ENCODE results near the gene CFAP300. TPM values are rescaled to one million over a fixed set of nuclear protein-coding genes. Genes with fewer than 3 reads are reported as not detected.

Gene CFAP300
- total RNA-seq, 4 donors from 2014 or later, result 1.4 to 23.3 (median 1.5) TPM

- peaks cover 0 to 23% (median 0%) of the 10 kb centered on the region in 3 donors for H3K9me3 ChIP-seq
- H3K4me3 ChIP-seq, result no peak overlapping the region
- H3K4me1 ChIP-seq, result no peaks in the 10 kb centered on the region
- H3K27ac ChIP-seq, result no peak overlapping the region
- ATAC-seq, result no peak
- 94% methylated on average over 1 of the region's 1 CpG; no CpG with 5 or more reads in 1 of the 2 donors for WGBS, 2 donors (ENCODE audit: low coverage in 1 of 2)
- no peaks in the 10 kb centered on the region for H3K27me3 ChIP-seq
- no peak for TF ChIP-seq CTCF (IDR thresholded peaks at IDR 0.05)
- no peak for TF ChIP-seq POLR2AphosphoS5 (IDR thresholded peaks at IDR 0.05)
- no peak for TF ChIP-seq POLR2A (IDR thresholded peaks at IDR 0.05)
- no peak for TF ChIP-seq EP300 (IDR thresholded peaks at IDR 0.05)
- H3K36me3 ChIP-seq, result no peaks in the 10 kb centered on the region
Measured at GRCh38 chr11:102071497-102072472, 24.5 kb downstream of the CFAP300 start.

- H3K4me1 ChIP-seq, result no peaks in the 10 kb centered on the region
- H3K9me3 ChIP-seq, result peaks cover 0 to 23% (median 0%) of the 10 kb centered on the region in 3 donors
- TF ChIP-seq POLR2AphosphoS5 (IDR thresholded peaks at IDR 0.05) (no peak), EP300 (IDR thresholded peaks at IDR 0.05) (no peak), CTCF (IDR thresholded peaks at IDR 0.05) (no peak), POLR2A (IDR thresholded peaks at IDR 0.05) (no peak)
- ATAC-seq, result no peak
- no peaks in the 10 kb centered on the region for H3K36me3 ChIP-seq
- WGBS, 2 donors (ENCODE audit: low coverage in 1 of 2), result no CpG with 5 or more reads among the region's 2 CpGs
- no peaks in the 10 kb centered on the region for H3K27me3 ChIP-seq
- no peak overlapping the region for H3K27ac ChIP-seq
- H3K4me3 ChIP-seq, result no peak overlapping the region
Measured at GRCh38 chr11:102073253-102073652, 26.0 kb downstream of the CFAP300 start.

GRCh38 chr11:102079625-102080024 lies 32.4 kb downstream of the CFAP300 start:
- no peaks in the 10 kb centered on the region for H3K9me3 ChIP-seq
- H3K27me3 ChIP-seq, result no peaks in the 10 kb centered on the region
- H3K4me3 ChIP-seq, result no peak overlapping the region
- no peaks in the 10 kb centered on the region for H3K36me3 ChIP-seq
- TF ChIP-seq EP300 (IDR thresholded peaks at IDR 0.05), result no peak
- no peak for TF ChIP-seq CTCF (IDR thresholded peaks at IDR 0.05)
- TF ChIP-seq POLR2A (IDR thresholded peaks at IDR 0.05), result no peak
- TF ChIP-seq POLR2AphosphoS5 (IDR thresholded peaks at IDR 0.05), result no peak
- H3K27ac ChIP-seq, result no peak overlapping the region
- no peak for ATAC-seq
- H3K4me1 ChIP-seq, result no peaks in the 10 kb centered on the region

- Histone ChIP-seq H3K36me3 (no peaks in the 10 kb centered on the region), H3K27ac (no peak overlapping the region), H3K27me3 (no peaks in the 10 kb centered on the region), H3K4me1 (no peaks in the 10 kb centered on the region), H3K4me3 (no peak overlapping the region), H3K9me3 (no peaks in the 10 kb centered on the region)
- TF ChIP-seq CTCF (IDR thresholded peaks at IDR 0.05), result no peak
- TF ChIP-seq POLR2A (IDR thresholded peaks at IDR 0.05), result no peak
- TF ChIP-seq EP300 (IDR thresholded peaks at IDR 0.05), result no peak
- TF ChIP-seq POLR2AphosphoS5 (IDR thresholded peaks at IDR 0.05), result no peak
- WGBS, 2 donors (ENCODE audit: low coverage in 1 of 2), result 92% methylated on average over 5 of the region's 7 CpGs; no CpG with 5 or more reads in 1 of the 2 donors
- no peak for ATAC-seq
Measured at GRCh38 chr11:102081313-102081712, 34.1 kb downstream of the CFAP300 start.
